Superior temporal gyrus (tissue), 1 donor: ENCODE data around the gene CKAP5.

ENCODE experiments used
- DNase-seq: peaks from one replicate; pipeline ENCODE4 v3.0.0-alpha.2; 2016; ENCODE audit errors: extremely low spot score

Gene CKAP5

GRCh38 chr11:46766656-46767055 is 79.4 kb downstream of the CKAP5 start:
- no peak for DNase-seq

- DNase-seq, result no peak
These were observed 83.8 kb downstream of the CKAP5 start for GRCh38 chr11:46762248-46762647.

GRCh38 chr11:46761807-46762206 is 84.3 kb downstream of the CKAP5 start:
- DNase-seq, result no peak

- DNase-seq, result no peak
These were observed 85.5 kb downstream of the CKAP5 start for GRCh38 chr11:46760429-46761128.

- peak; percentile 45 for DNase-seq
These were observed 86.9 kb downstream of the CKAP5 start for GRCh38 chr11:46759196-46759595.

GRCh38 chr11:46755962-46756361 is 90.1 kb downstream of the CKAP5 start:
- DNase-seq, result peak; percentile 56

- DNase-seq, result no peak
These were observed 98.9 kb downstream of the CKAP5 start for GRCh38 chr11:46747150-46747549.

GRCh38 chr11:46745995-46746394 is 100.1 kb downstream of the CKAP5 start:
- no peak for DNase-seq

GRCh38 chr11:46745328-46745727 is 100.8 kb downstream of the CKAP5 start:
- DNase-seq, result no peak

- DNase-seq, result no peak
These were observed 102.3 kb downstream of the CKAP5 start for GRCh38 chr11:46743693-46744339.

GRCh38 chr11:46743043-46743442 is 103.0 kb downstream of the CKAP5 start:
- DNase-seq, result no peak

- DNase-seq, result no peak
These were observed 104.2 kb downstream of the CKAP5 start for GRCh38 chr11:46741600-46742484.

- no peak for DNase-seq
These were observed 107.2 kb downstream of the CKAP5 start for GRCh38 chr11:46738887-46739286.

GRCh38 chr11:46737699-46738098 is 108.4 kb downstream of the CKAP5 start:
- no peak for DNase-seq

GRCh38 chr11:46736615-46737014 is 109.5 kb downstream of the CKAP5 start:
- no peak for DNase-seq

GRCh38 chr11:46736146-46736545 is 109.9 kb downstream of the CKAP5 start:
- no peak for DNase-seq

GRCh38 chr11:46733234-46733633 is 112.8 kb downstream of the CKAP5 start:
- no peak for DNase-seq

- DNase-seq, result no peak
These were observed 114.5 kb downstream of the CKAP5 start for GRCh38 chr11:46731545-46731944.

- no peak for DNase-seq
These were observed 116.7 kb downstream of the CKAP5 start for GRCh38 chr11:46729110-46730027.

- DNase-seq, result no peak
These were observed 117.4 kb downstream of the CKAP5 start for GRCh38 chr11:46728659-46729040.

GRCh38 chr11:46727952-46728658 is 118.0 kb downstream of the CKAP5 start:
- no peak for DNase-seq
